ENCODE data around the gene HSP90AA1.

The HSP90AA1 gene

GRCh38 chr14:102057480-102058114 lies 29.2 kb downstream of the HSP90AA1 start:
- no peak for DNase-seq (ENCODE audit: insufficient read length, low spot score)
- FAIRE-seq: peak; percentile 54
- TF ChIP-seq POU2F2 (IDR thresholded peaks at IDR 0.05; ENCODE audit: low read depth, low read length) (no peak), TAF1 (IDR thresholded peaks at IDR 0.05; ENCODE audit: low read depth, low read length) (no peak)

DNA sequence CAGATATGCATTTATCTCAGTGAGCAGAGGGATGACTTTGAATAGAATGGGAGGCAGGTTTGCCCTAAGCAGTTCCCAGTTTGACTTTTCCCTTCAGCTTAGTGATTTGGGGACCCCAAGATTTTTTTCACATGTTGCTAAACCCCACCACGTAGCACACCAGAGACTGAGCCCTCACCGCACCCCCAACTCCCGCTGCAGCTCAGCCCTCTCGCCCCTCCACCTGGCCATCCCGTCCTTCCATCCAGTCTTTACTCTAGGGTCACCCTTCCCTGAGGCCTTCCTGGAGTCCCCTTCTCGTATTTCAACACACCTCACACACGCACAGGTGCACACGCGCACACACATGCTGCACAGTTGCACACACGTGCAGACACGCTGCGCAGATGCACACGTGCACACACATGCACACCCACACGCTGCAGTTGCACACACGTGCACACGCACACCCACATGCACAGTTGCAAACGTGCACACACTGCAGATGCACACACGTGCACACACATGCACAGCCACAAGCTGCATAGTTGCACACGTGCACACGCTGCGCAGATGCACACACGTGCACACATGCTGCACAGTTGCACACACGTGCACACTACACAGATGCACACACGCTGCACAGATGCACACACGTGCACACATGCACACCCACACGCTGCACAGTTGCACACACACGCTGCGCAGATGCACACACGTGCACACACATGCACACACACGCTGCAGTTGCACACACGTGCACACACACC lies 30.0 kb downstream of the HSP90AA1 start:
- 0 out of 2 replicates have a peak, but pooled peaks have one; percentile 15 for TF ChIP-seq POU2F2 (IDR thresholded peaks at IDR 0.05; ENCODE audit: low read depth, low read length)
- TF ChIP-seq TAF1 (IDR thresholded peaks at IDR 0.05; ENCODE audit: low read depth, low read length): no peak
- DNase-seq (ENCODE audit: insufficient read length, low spot score) (no peak), FAIRE-seq (peak; percentile 72)

- DNase-seq (ENCODE audit: insufficient read length, low spot score): no peak
- TF ChIP-seq POLR2A (IDR thresholded peaks at IDR 0.05; ENCODE audit: low read depth, low read length) (no peak), POU2F2 (IDR thresholded peaks at IDR 0.05; ENCODE audit: low read depth, low read length) (no peak), TAF1 (IDR thresholded peaks at IDR 0.05; ENCODE audit: low read depth, low read length) (no peak), SPI1 (IDR thresholded peaks at IDR 0.05; ENCODE audit: low read depth, low read length) (no peak), PAX5 (IDR thresholded peaks at IDR 0.05; ENCODE audit: insufficient read depth, low read length, severe bottlenecking) (no peak), POLR2AphosphoS5 (IDR thresholded peaks at IDR 0.05; ENCODE audit: low read depth, low read length) (no peak)
- no peak for FAIRE-seq
Measured at GRCh38 chr14:102055181-102055901, 31.5 kb downstream of the HSP90AA1 start.

DNA sequence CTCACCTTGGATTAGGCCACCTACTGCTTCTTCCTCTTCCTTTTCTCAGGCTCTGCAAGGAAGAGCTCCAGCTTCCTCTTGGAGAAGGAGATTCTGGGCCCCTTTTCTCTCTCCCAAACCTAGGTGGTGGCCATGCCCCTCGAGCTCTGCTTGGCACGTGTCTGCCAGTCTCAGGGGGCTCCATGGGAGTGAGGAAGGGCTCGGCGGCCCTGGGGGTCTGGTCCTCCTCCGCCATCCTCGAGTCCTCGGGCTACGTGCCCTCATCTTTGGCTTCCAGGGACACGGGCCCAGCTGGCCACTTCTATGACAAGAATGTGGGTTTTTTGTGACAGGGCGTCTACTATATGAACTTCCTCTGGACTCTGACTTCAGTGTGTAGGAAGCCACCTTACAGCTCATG lies 34.3 kb downstream of the HSP90AA1 start:
- DNase-seq (ENCODE audit: insufficient read length, low spot score) (no peak), FAIRE-seq (no peak)
- TF ChIP-seq SPI1 (IDR thresholded peaks at IDR 0.05; ENCODE audit: low read depth, low read length): no peak
- no peak for TF ChIP-seq POU2F2 (IDR thresholded peaks at IDR 0.05; ENCODE audit: low read depth, low read length)
- TF ChIP-seq TAF1 (IDR thresholded peaks at IDR 0.05; ENCODE audit: low read depth, low read length): no peak
- TF ChIP-seq POLR2A (IDR thresholded peaks at IDR 0.05; ENCODE audit: low read depth, low read length): no peak
- no peak for TF ChIP-seq PAX5 (IDR thresholded peaks at IDR 0.05; ENCODE audit: insufficient read depth, low read length, severe bottlenecking)
- no peak for TF ChIP-seq POLR2AphosphoS5 (IDR thresholded peaks at IDR 0.05; ENCODE audit: low read depth, low read length)

DNA sequence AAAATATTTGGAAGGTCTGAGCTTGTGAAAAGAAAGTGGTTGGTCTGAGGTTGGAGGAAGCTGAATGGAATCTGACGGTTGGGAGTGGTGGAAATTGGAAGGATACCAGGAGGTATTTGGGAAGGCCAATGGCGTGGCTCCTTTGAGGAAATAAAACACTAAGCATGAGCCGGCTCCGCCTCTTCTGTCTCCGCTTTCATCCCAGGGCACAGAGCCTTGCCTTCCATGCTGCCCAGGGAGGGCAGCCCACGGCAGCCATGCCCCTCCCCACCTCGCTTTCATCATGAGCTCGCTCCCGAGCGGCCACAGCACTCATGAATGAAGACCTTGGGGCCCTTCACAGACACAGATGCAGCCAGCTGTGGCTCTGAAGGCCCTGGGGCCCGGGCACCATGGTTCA lies 36.2 kb downstream of the HSP90AA1 start:
- FAIRE-seq (no peak), DNase-seq (ENCODE audit: insufficient read length, low spot score) (no peak)
- TF ChIP-seq SPI1 (IDR thresholded peaks at IDR 0.05; ENCODE audit: low read depth, low read length): no peak
- TF ChIP-seq POLR2AphosphoS5 (IDR thresholded peaks at IDR 0.05; ENCODE audit: low read depth, low read length): no peak
- TF ChIP-seq POLR2A (IDR thresholded peaks at IDR 0.05; ENCODE audit: low read depth, low read length): no peak
- no peak for TF ChIP-seq POU2F2 (IDR thresholded peaks at IDR 0.05; ENCODE audit: low read depth, low read length)
- no peak for TF ChIP-seq PAX5 (IDR thresholded peaks at IDR 0.05; ENCODE audit: insufficient read depth, low read length, severe bottlenecking)
- no peak for TF ChIP-seq TAF1 (IDR thresholded peaks at IDR 0.05; ENCODE audit: low read depth, low read length)

DNA sequence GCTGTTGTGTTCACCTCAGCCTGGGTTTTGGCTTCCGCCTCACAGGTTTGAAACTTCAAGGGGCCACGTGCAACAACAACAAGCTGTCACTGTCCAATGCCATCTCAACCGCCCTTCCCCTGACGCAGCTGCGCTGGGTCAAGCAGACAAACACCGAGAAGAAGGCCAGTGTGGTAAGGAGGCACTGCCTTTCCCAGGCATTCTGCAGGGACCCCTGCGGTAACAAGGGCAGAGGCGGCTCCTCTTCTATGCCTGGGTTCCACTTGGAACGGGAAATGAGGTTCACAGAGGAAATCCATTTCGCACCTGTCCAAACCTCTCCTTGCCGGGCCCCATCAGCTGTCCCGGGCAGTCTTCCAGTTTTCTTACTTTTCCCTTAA lies 36.8 kb downstream of the HSP90AA1 start:
- FAIRE-seq (no peak), DNase-seq (ENCODE audit: insufficient read length, low spot score) (no peak)
- TF ChIP-seq POLR2AphosphoS5 (IDR thresholded peaks at IDR 0.05; ENCODE audit: low read depth, low read length) (no peak), POU2F2 (IDR thresholded peaks at IDR 0.05; ENCODE audit: low read depth, low read length) (no peak), SPI1 (IDR thresholded peaks at IDR 0.05; ENCODE audit: low read depth, low read length) (no peak), PAX5 (IDR thresholded peaks at IDR 0.05; ENCODE audit: insufficient read depth, low read length, severe bottlenecking) (no peak), POLR2A (IDR thresholded peaks at IDR 0.05; ENCODE audit: low read depth, low read length) (no peak), TAF1 (IDR thresholded peaks at IDR 0.05; ENCODE audit: low read depth, low read length) (no peak)

- TF ChIP-seq POLR2A (IDR thresholded peaks at IDR 0.05; ENCODE audit: low read depth, low read length): no peak
- TF ChIP-seq SPI1 (IDR thresholded peaks at IDR 0.05; ENCODE audit: low read depth, low read length): no peak
- TF ChIP-seq POU2F2 (IDR thresholded peaks at IDR 0.05; ENCODE audit: low read depth, low read length): no peak
- no peak for TF ChIP-seq TAF1 (IDR thresholded peaks at IDR 0.05; ENCODE audit: low read depth, low read length)
- no peak for TF ChIP-seq POLR2AphosphoS5 (IDR thresholded peaks at IDR 0.05; ENCODE audit: low read depth, low read length)
- no peak for TF ChIP-seq PAX5 (IDR thresholded peaks at IDR 0.05; ENCODE audit: insufficient read depth, low read length, severe bottlenecking)
- DNase-seq (ENCODE audit: insufficient read length, low spot score) (no peak), FAIRE-seq (no peak)
Measured at GRCh38 chr14:102049258-102050025, 37.4 kb downstream of the HSP90AA1 start.

- TF ChIP-seq TAF1 (IDR thresholded peaks at IDR 0.05; ENCODE audit: low read depth, low read length) (no peak), POLR2A (IDR thresholded peaks at IDR 0.05; ENCODE audit: low read depth, low read length) (no peak), PAX5 (IDR thresholded peaks at IDR 0.05; ENCODE audit: insufficient read depth, low read length, severe bottlenecking) (no peak), SPI1 (IDR thresholded peaks at IDR 0.05; ENCODE audit: low read depth, low read length) (no peak), POU2F2 (IDR thresholded peaks at IDR 0.05; ENCODE audit: low read depth, low read length) (no peak), POLR2AphosphoS5 (IDR thresholded peaks at IDR 0.05; ENCODE audit: low read depth, low read length) (no peak)
- FAIRE-seq (no peak), DNase-seq (ENCODE audit: insufficient read length, low spot score) (no peak)
Measured at GRCh38 chr14:102047808-102048540, 38.9 kb downstream of the HSP90AA1 start.

Measured in GM12891 (cell line).